ENCODE data around the gene NLE1. TPM values are rescaled to one million over a fixed set of nuclear protein-coding genes. Genes with fewer than 3 reads are reported as not detected.

NLE1 gene
- total and polyA plus RNA-seq, 2 experiments from 2014 or later = 11.4 to 19.9 TPM

DNA sequence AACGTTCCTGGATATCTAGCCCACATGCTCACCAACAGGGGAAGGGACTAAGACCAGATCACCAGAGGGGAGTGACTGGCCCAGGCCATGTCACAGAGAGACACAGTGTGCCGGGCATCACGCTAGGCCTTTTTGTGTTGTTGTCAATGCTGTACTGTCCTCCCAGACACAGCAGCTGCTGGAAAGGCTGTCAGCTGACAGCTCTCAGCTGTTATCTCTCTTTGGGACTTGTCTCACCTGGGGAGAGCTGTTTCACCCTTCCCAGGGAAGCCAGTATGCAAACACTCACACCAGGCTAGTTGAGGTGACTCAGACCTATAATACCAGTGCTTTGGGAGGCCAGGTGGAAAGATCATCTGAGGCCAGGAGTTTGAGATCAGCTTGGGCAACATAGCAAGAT is 24.9 kb upstream of the NLE1 start:
- DNase-seq (ENCODE audit: low read depth in 1 of 2, low spot score in 1 of 2) = no peak
- Histone ChIP-seq H3K36me3 (peaks cover 80% of the 10 kb centered on the region), H3K27ac (no peak overlapping the region)

DNA sequence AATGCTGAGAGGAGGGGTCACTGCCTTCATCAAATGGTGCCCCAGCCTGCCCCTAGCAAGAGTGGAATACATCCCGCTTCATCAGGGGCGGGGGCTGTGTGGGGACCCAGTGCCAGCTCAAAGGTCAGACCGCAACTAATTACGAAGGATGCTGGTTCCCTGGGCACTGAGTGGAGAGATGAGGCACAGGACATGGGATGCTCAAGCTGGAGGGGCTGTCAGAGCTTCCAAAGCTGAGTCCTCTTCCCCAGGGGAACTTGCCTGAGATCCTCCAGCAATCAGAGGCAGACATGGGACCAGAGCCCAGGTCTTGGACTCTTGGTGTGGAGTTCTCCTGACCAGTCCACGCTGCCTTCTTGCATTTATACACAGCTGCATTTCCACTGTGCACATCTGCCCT is 24.4 kb upstream of the NLE1 start:
- Histone ChIP-seq H3K27ac (no peak overlapping the region), H3K4me3 (no peak overlapping the region), H3K4me1 (ENCODE audit: low read depth) (no peaks in the 10 kb centered on the region), H3K27me3 (no peaks in the 10 kb centered on the region), H3K36me3 (peaks cover 78% of the 10 kb centered on the region), H3K9me3 (ENCODE audit: low read depth) (no peaks in the 10 kb centered on the region)
- DNase-seq (ENCODE audit: low read depth in 1 of 2, low spot score in 1 of 2) = no peak
- TF ChIP-seq, protein P1, sequence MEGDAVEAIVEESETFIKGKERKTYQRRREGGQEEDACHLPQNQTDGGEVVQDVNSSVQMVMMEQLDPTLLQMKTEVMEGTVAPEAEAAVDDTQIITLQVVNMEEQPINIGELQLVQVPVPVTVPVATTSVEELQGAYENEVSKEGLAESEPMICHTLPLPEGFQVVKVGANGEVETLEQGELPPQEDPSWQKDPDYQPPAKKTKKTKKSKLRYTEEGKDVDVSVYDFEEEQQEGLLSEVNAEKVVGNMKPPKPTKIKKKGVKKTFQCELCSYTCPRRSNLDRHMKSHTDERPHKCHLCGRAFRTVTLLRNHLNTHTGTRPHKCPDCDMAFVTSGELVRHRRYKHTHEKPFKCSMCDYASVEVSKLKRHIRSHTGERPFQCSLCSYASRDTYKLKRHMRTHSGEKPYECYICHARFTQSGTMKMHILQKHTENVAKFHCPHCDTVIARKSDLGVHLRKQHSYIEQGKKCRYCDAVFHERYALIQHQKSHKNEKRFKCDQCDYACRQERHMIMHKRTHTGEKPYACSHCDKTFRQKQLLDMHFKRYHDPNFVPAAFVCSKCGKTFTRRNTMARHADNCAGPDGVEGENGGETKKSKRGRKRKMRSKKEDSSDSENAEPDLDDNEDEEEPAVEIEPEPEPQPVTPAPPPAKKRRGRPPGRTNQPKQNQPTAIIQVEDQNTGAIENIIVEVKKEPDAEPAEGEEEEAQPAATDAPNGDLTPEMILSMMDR (IDR thresholded peaks at IDR 0.05; ENCODE audit: low read depth, low read length) = no peak

More for the DNA sequence above, 24.9 kb upstream of the NLE1 start:
- TF ChIP-seq, protein P1 (IDR thresholded peaks at IDR 0.05; ENCODE audit: low read depth, low read length) = no peak
- no peaks in the 10 kb centered on the region for H3K4me1 ChIP-seq (ENCODE audit: low read depth)
- H3K27me3 ChIP-seq = no peaks in the 10 kb centered on the region
- H3K9me3 ChIP-seq (ENCODE audit: low read depth) = no peaks in the 10 kb centered on the region
- no peak overlapping the region for H3K4me3 ChIP-seq

DNA sequence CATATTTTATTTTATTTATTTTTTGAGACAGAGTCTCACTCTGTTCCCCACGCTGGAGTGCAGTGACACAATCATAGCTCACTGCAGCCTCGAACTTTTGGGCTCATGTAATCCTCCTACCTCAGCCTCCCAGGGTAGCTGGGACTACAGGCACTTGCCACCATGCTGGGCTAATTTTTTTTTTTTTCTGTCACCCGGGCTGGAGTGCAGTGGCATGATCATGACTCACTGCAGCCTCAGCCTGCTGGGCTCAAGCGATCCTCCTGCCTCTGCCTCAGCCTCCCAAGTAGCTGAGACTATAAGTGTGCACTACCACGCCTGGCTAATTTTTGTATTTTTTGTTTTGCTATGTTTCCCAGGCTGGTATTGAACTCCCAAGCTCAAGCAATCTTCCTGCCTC is 22.6 kb upstream of the NLE1 start:
- no peak overlapping the region for H3K27ac ChIP-seq
- H3K36me3 ChIP-seq = peaks cover 81% of the 10 kb centered on the region
- no peaks in the 10 kb centered on the region for H3K27me3 ChIP-seq
- no peak overlapping the region for H3K4me3 ChIP-seq
- no peaks in the 10 kb centered on the region for H3K4me1 ChIP-seq (ENCODE audit: low read depth)
- TF ChIP-seq, protein P1 (IDR thresholded peaks at IDR 0.05; ENCODE audit: low read depth, low read length) = no peak
- no peak for DNase-seq (ENCODE audit: low read depth in 1 of 2, low spot score in 1 of 2)
- no peaks in the 10 kb centered on the region for H3K9me3 ChIP-seq (ENCODE audit: low read depth)

DNA sequence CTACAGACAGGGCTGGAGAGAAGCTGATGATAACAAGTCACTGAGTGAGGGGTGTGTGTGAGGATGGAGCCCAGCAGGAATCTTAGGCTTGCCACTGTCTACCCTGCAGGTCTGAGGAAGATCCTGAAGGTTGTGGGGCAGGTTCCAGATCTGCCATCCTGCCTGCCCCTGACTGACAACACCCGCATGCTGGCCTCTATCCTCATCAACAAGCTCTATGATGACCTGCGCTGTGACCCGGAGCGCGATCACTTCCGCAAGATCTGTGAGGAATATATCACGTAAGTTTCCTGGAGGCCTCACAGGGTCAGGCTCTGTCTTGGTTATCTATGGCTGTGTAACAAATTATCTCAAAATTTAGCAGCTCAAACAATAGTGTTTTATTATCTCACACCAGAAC is 21.8 kb upstream of the NLE1 start:
- no peak overlapping the region for H3K4me3 ChIP-seq
- no peak overlapping the region for H3K27ac ChIP-seq
- no peaks in the 10 kb centered on the region for H3K27me3 ChIP-seq
- H3K9me3 ChIP-seq (ENCODE audit: low read depth) = no peaks in the 10 kb centered on the region
- no peaks in the 10 kb centered on the region for H3K4me1 ChIP-seq (ENCODE audit: low read depth)
- peaks cover 80% of the 10 kb centered on the region for H3K36me3 ChIP-seq
- TF ChIP-seq, protein P1 (IDR thresholded peaks at IDR 0.05; ENCODE audit: low read depth, low read length) = no peak
- DNase-seq (ENCODE audit: low read depth in 1 of 2, low spot score in 1 of 2) = no peak

DNA sequence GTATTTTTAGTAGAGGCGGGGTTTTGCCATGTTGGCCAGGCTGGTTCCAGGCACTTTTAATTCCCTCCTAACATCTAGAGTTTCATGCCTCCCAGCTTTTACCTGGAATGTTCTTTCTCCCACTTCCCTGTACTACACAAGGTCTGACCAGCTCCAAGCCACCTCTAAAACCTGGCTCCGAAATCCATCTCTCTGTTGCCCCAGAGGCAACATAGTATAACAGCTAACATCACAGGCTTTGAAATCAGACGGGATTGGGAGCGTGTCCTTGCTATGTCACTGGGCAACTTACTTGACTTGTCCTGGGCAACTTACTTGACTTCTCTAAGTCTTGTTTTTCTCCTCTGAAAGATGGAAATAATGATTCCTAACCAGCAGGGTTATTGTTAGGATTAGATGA is 20.7 kb upstream of the NLE1 start:
- Histone ChIP-seq H3K4me3 (no peak overlapping the region), H3K27me3 (no peaks in the 10 kb centered on the region), H3K9me3 (ENCODE audit: low read depth) (no peaks in the 10 kb centered on the region), H3K27ac (no peak overlapping the region), H3K36me3 (peaks cover 80% of the 10 kb centered on the region), H3K4me1 (ENCODE audit: low read depth) (no peaks in the 10 kb centered on the region)
- TF ChIP-seq, protein P1 (IDR thresholded peaks at IDR 0.05; ENCODE audit: low read depth, low read length) = no peak
- no peak for DNase-seq (ENCODE audit: low read depth in 1 of 2, low spot score in 1 of 2)

DNA sequence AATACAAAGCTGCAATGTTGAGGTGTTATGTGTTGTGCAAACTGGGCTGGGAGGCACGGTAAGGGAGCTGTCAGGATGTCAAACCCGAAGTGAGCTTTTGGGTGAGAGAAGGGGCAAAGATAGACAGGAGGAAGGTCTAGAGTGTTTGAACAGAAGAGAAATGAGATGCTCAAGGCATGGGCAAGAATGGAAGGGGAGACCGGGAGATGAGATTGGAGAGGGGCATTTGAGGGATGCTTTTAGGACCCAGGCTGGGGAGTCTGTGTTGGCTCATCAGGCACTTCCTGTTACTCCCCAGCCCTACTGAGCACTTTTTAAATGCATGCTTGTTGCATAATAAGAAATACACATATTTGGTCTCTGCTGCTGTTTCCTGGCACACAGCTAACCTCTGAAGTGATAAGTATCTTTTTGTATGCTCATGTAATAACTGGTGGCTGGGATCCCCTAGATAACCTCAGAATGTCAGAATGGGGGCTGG is 19.2 kb upstream of the NLE1 start:
- H3K4me1 ChIP-seq (ENCODE audit: low read depth) = no peaks in the 10 kb centered on the region
- H3K27ac ChIP-seq = no peak overlapping the region
- no peaks in the 10 kb centered on the region for H3K27me3 ChIP-seq
- no peak overlapping the region for H3K4me3 ChIP-seq
- no peaks in the 10 kb centered on the region for H3K9me3 ChIP-seq (ENCODE audit: low read depth)
- peaks cover 80% of the 10 kb centered on the region for H3K36me3 ChIP-seq
- TF ChIP-seq, protein P1 (IDR thresholded peaks at IDR 0.05; ENCODE audit: low read depth, low read length) = no peak
- peak in 1 of 2 donors; percentile 34 for DNase-seq (ENCODE audit: low read depth in 1 of 2, low spot score in 1 of 2)
